HG02943 (cell line): ENCODE data around the gene ITGAE.

Experiments
- ATAC-seq: cut with Tn5 transposase; IDR thresholded peaks from one replicate; pipeline ENCODE4 v1.9.1; 2021; ENCODE audit warnings: mild to moderate bottlenecking, low read depth, moderate library complexity; ENCODE audit not compliant: unreplicated experiment

ITGAE gene

DNA sequence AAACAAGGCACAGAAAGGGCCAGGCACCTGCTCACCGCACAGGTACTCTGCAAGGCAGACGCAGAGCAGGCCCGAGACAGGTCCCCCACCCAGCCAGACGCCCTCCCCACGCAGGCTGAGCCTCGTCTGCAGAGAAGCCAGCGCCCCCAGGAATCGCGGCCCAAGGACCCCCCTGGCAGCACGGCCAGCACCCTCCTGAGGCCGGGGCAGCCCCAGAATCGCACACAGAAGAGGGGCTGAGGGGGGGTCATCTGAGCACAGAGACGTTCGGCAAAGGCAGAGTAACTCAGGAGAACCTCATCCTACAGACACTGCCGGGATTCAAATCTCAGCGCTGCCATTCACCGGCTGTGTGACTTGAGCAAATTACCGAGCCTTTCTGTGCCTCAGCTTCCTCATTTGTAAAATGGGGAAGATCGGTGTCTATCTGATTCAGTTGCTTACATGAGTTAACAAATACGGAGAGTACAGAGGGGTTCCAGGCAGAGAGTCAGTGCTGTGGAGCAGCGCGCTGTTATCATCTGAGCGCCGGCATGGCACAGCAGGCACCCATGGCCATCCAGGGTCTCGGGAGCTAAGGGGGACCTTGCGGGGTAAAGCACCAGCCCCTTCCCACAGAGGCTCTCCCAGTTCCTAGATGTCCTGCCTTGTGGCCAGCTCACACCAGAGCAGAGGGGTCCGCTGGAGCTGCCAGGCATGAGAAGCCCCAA, 122.0 kb downstream of the ITGAE start:
- ATAC-seq = no peak

DNA sequence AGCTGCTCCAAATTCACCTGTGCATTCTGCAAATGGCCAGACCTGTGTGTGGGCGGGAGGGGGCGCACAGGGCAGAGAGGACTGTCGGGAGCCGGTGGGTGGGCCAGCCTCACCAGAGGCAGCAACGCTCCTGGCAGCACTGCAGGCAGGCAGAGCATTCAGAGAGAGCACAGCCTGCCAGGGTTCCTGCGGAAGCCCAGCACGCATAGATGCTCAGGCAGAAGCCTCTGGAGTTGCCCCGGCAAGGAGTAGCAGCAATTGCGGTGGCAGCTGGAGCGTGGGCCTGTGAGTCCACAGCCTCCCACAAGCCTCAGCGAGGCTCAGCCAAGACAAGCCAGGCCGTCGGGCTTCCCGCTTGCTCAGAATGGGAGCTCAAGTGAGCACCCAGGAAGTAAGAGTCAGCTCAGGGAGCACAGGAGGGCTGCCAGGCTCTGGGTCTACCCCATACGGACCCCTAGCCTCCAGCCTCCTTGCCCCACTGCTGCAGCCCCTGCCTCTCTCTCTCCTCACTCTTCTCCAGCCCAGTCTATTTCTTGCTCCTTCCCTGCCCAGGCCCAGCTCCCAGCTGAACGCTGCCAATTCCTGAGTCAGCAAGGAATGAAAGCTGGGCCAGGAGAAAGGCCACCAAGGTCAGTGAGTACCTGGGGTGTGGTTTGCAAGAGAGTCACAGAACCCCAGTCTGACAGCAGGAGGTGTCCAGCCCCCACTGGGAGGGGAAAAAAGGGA, 122.7 kb downstream of the ITGAE start:
- no peak for ATAC-seq

DNA sequence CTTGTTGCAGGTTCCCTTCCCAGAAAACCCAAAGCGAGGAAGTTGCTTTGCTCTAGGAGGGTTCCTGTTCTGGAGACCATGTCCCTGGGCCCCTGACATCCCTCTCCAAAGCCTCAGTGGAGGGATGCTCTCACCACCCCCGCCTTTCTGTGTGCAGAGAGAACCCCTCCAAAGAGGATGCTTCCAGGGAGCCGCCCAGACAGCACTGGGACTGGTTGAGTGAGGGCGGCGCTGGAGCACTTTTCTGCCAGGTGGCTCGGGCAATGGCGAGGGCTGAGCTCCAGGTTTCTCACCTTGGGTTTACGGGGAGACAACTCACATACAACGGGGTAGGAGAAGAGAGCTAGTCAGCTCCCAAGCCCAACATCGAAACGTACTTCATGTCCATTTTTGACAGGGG, 125.1 kb downstream of the ITGAE start:
- ATAC-seq = no peak

DNA sequence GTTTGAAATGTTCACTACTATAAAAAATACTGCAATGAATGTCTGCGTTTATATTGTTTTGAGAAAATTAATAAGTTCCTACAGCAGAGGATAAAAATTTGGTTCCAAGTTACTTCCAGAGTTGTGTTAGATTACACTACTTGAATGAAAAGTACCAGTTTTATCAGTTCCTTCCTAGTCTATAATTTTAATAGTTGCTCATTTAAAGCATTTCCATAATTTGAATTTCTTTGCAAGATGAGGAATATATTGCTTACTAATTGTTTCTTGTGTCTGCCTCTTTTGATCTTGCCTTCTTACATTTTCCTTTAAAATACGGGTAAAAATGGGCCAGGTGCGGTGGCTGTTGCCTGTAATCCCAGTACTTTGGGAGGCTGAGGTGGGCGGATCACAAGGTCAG, 128.4 kb downstream of the ITGAE start:
- no peak for ATAC-seq

DNA sequence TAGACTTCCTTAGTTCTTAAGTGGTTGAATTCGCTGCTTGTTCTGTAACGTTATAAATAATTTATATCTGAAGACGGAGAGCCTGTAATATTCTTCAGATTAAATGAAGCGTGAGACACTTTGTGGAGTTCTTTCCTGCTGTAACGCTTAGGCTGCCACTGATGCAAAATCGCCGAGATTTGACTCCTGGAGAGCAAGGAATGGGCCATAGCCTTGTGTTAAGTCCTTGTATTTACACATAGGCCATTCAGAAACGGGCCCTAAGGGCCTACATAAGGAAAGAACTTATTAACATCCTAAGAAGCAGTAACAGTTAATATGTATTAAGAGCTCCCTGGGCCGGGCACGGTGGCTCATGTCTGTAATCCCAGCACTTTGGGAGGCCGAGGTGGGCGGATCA, 131.4 kb downstream of the ITGAE start:
- no peak for ATAC-seq

DNA sequence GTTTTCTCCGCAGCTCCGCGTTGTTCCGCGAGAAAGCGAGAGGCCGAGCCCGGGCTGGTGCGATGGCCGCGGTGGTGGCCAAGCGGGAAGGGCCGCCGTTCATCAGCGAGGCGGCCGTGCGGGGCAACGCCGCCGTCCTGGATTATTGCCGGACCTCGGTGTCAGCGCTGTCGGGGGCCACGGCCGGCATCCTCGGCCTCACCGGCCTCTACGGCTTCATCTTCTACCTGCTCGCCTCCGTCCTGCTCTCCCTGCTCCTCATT, 132.0 kb downstream of the ITGAE start:
- ATAC-seq = no peak

DNA sequence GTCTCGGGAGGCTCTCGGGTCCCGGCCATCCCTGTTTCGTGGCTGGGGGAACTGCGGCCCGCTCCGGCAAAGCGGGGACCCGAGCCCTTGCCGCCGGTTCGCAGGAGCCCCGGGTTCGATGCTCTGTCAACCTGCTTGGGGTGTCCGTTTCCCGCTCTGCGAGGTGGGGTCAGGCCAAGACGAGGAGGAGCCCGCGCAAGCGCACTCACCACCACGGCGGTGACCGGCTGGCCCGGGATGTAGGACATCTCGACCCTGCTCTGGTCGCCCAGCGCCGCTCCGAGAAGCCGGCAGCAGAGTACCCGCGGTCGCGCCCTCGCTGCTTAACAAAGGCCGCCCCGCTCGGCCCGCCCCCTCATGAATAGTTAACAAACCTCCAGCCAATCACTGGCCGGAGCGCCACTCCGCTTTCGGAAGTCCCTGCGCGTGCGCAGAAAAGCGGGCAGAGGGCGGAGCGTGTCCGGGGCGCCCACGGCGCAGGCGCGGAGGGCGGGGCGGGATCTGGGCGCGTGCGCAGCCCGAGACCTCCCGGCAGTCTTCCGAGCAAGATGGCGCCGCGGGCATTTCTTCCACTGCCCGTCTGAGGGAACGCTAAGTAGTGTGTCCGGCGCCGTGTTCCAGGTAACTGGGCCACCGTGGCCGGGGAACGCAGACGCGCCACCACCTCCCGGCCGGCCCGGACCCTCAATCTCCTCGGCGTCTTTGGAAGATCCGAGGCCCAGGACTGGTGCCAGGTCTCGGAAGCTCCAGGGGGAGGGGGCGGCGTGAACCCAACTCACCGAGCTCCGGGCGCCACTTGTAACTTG, 132.5 kb downstream of the ITGAE start, which contains the start of the genes EMC6 and TAX1BP3:
Gene EMC6 (plus strand): TSS at position 534 of the 806 bp plus-strand sequence. CDS start 335 bp downstream, outside the sequence.
Gene TAX1BP3 (minus strand): TSS at position 300 of the 806 bp plus-strand sequence. CDS start 52 bp downstream, at position 248.
- ATAC-seq = peak; percentile 68

DNA sequence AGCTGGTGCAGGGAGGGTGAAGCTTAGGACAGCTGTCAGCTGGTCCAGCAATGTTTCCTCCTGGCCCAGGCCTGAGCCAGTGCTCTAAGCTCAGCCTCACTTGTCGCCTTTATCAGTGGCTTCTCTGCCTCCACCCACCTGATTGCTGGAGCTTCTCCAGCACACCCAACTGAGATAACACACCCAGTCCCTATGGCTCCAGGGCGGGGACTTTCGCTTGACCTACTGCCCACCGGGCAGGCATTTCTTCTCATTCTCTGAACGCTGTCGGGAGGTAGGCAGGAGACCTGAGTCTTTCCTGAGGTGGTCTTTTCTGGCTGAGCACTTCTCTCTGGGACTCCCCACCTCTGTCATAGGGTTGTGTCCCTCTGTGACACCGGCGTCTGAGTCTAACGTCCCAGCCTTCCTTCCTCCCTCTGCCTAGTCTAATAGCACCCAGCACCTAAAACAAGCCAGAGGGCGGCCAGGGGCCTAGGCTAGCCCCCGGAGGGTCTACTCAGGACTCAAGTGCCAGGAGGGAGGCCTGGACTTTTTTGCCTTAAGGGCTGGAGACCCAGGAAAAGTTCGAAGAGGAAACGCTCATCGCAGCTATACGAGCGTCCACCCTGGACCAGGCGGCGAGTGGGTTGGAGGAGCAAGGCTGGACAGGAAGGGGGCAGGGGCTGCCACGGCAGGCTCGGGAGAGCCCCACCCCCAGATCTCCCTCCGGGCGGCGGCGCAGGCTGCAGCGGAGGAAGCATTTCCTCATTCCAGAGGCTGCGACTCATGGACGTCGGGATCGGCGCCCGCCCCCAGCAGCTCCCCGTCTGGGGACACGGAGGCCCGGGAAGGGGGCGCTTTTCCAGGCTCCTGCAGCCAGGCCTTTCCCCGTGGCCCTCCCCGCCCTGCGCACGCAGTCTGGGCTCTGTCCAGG, 133.4 kb downstream of the ITGAE start:
- ATAC-seq = no peak

DNA sequence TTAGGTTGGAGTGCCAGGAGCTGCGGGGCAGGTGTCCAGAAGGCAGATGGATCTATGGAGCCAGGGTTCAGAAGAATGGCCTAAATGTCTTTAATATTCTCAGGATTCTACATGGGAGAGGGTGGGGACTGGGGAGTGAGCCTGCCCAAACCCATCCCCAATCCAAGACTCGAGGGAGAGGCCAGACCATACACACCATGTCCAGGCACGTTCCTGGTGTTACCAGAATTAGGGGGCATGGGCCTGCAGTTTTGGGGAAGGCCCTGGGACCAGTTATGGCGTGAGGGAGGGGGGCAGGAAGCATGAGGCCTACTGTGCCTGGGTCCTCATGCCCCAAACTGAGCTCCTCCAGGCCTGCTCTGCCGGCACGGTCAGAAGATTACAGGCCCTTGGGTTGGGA, 134.5 kb downstream of the ITGAE start:
- ATAC-seq = no peak

DNA sequence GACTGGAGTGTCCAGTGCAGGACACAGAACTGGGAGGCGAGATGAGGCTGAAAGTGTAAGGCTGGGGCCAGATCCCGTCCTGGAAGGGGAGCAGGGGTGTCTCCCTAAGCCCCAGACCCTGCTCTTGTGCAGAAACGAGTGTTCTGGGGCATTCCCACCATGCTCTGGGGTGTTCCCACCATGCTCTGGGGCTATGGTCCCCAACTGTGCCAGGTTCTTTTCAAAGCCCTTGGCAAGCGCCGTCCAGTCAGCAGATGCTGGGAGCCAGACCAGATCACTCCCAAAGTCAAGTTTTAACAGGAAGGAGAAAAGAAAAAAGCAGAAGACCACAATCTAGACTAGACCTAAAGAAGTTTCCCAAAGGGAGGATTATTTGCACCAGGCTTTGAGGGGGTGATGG, 135.2 kb downstream of the ITGAE start:
- no peak for ATAC-seq
